NCI-H1436 treated with DMSO at 0.1 percent for 48 hours (cell line): ENCODE data around the gene SLC32A1.
A peak's percentile ranks its signal among the peaks of the same experiment; 100 is the strongest.

ENCODE experiments used
- DNase-seq: peaks from one replicate; lab custom pipeline; 2025; lab: John Stamatoyannopoulos, UW

SLC32A1 gene

DNA sequence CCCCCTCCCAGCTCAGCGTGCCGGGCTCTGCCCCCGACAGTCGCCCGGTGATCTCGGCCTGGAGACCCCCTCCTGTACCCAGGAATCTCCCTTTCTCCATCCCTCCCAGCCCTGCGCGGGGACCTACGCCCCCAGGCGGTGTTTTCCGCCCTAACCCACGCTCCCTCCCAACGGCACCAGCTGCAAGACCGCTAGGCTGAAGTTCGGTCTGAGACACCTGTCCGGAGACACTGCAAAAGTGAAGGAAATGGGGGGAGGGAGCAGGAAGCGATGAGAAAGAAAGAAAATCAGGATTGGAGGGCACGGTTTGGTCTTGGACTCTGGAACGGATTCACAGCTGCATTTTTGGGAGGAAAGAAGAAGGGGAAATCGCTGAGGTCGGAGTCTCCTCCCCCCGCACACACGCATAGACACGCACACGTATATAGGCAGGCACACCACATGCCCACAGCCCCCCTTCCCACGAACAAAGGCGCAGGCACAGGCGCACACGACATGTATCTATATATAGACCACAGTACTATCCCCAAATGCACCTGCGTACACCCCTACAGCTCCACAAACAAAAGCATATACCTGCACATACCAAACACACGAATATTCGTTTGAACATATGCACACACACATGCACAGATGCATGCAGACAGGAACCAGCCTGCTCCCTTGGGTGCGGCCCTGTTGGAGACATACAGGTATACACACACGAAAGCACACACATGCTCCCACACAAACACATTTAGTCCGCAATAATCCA lies 1.0 kb downstream of the SLC32A1 start:
- DNase-seq, result peak; percentile 41

DNA sequence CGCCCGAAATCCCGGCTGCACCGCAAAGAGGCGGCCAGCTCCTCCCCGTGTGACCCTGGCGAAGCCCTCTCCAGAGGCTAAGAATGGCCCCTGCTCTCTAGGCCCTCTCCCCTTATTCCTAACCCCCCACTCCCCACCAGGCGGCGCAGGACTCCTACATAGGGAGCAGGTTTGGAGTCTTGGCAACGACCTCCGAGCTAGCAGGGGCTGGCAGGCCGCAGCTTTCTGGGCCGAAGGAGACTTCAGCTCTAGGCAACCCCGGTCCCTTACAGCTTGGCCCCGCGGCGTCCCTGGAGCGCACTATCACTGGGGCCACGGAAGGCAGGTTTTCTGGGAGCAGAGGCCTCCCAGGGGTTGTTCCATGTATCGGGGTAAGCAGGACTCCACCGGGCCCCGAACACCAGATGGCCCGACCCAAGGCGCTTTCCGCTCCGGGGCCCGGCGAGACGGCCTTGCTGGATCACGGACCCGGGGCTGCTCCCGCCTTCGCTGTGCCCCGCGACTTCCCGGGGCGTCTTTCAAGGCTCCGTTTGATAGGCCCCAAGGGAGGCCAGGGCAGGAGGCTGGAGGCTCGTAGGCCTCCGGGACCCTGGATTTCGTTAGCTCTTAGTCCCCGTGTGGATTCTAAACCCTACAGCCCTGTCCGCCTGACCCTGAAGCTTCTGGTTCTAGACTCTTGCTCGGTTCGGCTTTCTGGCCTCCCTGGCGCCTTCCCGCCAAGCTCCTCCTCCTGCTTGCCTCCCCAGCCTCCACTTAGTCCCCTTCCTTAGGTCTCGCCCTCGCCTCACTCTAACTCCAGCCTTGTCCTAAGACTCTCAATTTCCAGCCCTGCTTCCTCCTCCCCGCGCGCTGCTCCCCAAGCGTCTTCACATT lies 1.9 kb downstream of the SLC32A1 start:
- DNase-seq, result peak; percentile 21

DNA sequence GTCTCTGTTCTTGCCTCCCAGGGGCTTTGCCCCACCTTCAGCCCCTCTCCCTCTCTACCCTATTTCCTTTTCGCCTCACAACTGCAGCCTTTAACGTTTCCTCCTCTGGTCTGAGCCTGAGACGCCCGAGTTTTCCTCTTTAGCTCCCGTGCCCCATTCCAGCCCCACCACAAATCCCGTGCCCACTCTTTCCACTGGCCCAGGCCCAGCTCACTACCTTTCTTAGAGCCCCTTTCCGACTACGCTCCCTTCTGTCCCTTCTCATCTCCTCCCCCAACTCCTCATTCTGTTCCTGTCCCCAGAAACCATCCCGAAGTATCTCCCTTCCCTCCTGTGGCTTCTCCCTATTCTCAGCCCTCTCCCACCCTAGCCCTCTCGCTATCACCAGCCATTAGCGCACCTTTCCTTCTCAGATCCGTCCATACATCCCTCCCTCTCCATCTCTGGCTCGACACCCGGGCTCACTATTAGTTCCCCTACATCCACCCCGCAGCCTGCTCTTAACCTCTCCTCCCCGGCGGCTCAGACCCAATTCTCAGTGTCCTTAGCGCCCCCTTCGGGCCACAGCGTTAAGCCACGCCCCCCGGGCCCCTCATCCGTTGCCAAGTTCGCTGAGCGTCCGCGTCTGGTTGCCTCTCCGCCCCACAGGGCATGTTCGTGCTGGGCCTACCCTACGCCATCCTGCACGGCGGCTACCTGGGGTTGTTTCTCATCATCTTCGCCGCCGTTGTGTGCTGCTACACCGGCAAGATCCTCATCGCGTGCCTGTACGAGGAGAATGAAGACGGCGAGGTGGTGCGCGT lies 2.7 kb downstream of the SLC32A1 start:
- no peak for DNase-seq

DNA sequence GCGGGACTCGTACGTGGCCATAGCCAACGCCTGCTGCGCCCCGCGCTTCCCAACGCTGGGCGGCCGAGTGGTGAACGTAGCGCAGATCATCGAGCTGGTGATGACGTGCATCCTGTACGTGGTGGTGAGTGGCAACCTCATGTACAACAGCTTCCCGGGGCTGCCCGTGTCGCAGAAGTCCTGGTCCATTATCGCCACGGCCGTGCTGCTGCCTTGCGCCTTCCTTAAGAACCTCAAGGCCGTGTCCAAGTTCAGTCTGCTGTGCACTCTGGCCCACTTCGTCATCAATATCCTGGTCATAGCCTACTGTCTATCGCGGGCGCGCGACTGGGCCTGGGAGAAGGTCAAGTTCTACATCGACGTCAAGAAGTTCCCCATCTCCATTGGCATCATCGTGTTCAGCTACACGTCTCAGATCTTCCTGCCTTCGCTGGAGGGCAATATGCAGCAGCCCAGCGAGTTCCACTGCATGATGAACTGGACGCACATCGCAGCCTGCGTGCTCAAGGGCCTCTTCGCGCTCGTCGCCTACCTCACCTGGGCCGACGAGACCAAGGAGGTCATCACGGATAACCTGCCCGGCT lies 3.4 kb downstream of the SLC32A1 start:
- no peak for DNase-seq

DNA sequence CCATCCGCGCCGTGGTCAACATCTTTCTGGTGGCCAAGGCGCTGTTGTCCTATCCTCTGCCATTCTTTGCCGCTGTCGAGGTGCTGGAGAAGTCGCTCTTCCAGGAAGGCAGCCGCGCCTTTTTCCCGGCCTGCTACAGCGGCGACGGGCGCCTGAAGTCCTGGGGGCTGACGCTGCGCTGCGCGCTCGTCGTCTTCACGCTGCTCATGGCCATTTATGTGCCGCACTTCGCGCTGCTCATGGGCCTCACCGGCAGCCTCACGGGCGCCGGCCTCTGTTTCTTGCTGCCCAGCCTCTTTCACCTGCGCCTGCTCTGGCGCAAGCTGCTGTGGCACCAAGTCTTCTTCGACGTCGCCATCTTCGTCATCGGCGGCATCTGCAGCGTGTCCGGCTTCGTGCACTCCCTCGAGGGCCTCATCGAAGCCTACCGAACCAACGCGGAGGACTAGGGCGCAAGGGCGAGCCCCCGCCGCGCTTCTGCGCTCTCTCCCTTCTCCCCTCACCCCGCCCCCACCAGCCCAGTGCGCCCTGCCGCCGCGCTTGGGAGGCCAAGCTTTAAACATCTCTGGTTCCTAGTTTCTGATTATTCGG lies 4.0 kb downstream of the SLC32A1 start:
- no peak for DNase-seq

DNA sequence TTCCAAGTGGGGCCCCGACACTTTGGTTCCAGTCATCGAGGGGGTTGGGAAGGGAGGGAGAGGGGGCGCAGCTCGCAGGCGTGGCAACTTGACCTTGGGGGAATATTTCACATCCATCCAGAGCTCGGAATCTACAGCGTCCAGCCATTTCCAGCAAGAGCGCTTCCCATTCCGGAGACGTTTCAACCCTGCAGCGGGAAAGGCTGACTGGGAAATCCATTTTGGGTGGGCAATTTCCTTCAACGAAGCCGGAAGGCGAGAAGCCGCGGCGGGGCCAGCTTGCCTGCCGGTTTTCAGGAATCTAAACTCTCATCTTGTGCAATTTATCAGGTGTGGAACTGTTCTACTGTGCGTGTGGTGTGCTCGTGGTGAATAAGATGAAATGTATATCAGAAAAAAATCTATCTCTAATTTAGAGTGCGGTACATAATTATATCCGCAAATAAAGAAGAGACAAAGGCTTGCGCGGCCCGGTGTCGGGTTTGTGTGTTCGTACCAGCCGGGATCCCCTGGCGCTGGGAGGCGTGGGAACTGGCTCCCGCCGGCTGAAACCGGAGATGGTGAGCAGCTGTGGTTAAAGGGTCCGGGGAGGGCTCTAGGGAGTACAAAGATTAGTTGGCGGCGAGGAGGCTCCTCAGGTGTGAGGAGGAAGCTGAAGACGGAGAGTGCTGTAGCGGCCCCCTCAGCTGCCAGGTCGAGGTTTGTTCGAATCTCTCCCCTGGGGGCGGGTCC lies 4.8 kb downstream of the SLC32A1 start:
- DNase-seq, result peak; percentile 66

DNA sequence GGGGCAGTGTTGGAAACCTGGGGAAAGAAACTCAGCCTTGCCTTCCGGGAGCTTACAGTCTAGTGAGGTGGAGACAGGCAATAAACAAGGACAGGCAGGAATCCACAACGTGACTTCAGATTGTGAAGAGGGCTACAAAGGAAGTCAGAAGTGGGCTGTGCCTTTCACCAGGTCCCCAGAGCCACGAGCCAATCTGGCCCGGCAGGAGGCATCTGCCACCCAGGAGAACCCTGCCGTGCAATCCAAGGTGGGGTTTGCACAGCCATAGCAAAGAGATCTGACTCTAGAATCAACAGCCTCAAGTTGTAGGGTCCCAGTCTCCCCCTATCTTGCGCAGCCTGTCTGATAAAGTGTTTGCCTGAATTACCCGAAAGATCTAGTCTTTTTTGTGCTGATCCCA lies 5.5 kb downstream of the SLC32A1 start:
- DNase-seq, result no peak

DNA sequence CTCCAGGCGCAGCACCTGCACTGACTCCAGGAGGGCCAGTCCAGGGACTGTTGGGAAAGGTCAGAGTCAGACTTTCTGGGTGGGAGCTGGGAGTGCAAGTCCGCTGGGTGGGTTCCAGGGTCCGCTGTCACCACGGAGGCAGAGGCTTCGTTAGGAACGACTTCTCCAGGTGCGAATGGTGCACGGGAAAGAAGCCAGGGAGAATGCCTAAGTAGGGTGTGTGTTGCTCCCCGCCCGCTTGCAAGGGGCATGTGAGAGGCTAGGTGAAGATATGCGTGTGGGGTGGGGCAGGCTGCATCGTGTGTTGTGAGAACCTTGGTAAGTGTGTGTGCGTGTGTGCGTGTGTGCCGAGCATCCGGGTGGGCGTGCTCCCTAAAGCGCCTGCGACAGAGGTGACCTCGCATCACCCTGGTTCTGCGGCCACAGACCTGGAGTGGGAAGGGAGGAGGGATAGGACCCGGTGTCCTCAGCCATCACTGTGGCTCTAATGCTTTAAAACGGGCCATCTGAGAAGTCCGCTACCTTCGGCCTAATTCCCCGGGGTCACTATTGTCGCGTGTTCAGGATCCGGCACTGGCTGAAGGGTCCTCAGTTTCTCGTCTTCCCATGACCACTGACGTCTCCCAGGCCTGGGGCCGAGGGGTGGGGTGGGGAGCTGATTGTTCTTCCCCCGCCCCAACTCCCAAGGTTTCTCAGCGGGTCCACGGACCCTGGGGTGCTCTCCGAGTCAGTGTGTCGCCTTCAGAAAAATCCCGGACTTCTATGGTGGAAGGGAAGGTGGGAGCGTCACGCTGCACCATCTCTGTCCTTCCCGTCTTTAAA lies 6.1 kb downstream of the SLC32A1 start:
- no peak for DNase-seq

DNA sequence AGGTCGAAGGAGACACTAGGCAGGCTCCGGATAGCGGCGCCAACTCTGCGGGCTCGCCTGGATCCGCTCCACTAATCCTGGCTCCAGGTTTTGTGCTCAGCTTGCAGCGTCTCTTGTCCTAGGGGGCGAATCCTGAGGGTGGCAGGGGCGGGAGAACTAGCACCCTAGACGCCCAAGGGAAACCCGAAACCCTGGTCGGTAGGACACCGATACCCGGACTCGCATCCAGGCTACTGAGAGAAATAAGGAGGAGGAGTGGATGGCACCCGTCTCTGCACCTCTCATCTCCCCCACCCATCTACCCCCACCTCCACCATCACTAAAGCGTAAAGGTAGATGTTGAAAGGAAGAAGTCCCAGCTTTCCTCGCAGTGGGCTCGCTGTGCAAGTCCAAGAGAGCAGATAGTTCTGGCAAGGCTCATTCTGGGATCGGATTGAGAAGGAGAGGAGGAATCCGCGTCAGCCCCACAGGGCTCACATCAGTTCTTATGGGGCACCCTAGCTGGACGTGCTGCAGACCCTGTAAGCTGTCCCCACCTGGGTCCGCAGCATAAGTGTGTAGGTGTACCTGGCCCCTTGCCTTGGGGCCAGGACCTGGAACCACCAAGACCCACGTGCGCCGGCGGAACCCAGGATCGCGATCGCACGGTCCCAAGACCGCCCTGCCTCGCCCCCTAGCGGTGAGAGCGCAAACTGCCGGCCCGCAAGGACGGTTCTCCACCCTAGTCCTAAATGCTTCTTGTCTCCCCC lies 6.9 kb downstream of the SLC32A1 start:
- DNase-seq, result peak; percentile 83

DNA sequence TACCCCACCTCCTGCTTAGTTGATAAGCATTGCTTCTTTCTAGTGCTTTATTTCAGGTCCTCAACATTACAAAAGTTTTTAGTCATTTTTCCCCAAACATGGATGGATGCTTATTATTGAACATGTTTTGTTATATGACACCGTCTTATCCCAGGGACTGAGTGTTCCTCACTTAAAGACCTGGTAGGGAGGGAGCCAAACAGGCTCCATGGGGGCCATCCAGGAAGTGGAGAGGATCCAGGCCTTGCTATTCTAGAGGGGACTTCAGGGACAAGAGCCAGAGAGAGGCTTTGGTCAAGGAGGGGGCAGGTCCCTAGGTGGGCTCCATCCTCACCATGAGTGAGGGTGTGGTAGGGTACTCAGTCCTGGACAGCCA lies 7.4 kb downstream of the SLC32A1 start:
- no peak for DNase-seq

DNA sequence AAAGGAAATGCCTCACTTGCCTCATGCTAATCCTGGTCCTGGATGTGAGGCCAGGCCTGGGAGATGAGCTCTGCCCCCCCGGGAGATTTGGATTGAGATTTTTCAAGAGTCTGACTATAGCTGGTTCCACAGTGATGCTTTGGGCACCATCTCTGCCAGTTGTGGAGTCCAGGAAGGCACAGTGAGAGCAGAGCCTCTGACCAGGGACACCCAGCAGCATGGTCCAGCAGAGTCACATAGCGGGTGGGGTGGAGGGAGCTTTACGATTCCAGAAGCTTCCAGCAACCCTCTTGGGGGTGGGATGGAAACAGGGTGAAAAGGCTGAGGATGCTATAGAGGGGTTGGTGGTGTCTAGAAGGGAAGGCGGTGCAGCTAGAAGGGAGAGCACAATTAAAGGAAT lies 8.7 kb downstream of the SLC32A1 start:
- no peak for DNase-seq

DNA sequence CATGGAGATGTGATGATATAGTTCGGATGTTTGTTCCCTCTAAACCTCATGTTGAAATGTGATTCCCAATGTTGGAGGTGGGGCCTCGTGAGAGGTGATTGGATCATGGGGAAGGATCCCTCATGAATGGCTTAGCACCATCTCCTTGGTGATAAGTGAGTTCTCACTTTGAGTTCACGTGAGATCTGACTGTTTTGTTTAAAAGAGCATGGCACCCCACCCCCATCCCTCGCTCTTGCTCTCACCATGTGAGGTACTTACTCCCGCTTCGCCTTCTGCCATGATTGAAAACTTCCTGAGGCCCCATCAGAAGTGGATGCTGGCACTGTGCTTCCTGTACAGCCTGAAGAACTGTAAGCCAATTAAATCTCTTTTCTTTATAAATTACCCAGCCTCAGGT lies 10.9 kb downstream of the SLC32A1 start:
- no peak for DNase-seq

DNA sequence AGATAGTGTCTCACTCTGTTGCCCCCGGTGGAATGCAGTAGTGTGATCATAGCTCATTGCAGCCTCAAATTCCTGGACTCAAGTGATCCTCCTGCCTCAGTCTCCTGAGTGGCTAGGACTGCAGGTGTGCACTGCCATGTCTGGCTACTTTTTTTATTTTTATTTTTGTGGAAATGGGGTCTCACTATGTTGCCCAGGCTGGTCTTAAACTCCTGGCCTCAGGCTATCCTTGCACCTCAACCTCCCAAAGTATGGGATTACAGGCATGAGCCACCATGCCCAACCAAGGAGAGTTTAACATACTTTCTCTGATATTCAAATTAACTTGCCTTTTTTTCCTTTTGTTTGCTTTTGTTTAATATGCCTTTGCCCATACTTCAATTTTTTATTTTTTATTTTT lies 13.6 kb downstream of the SLC32A1 start:
- DNase-seq, result no peak

DNA sequence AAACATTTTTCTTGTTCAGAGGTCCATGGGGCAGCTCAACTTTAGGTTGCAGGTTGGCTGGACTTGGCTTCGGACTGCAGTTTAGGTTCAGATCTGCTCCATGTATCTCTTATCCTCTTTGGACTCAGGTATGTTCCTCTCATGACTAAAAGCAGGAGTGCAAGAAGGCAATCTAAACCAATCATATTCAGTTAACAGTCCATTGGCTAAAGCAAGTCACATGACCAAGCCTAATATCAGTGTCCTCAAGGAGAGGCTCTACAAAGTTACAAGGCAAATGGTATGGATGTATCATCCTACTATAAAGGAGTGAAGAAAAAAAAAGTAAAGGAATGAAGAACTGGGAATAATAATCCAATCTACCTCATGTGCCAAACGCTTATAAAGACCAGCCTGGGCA lies 21.5 kb downstream of the SLC32A1 start:
- DNase-seq, result no peak

DNA sequence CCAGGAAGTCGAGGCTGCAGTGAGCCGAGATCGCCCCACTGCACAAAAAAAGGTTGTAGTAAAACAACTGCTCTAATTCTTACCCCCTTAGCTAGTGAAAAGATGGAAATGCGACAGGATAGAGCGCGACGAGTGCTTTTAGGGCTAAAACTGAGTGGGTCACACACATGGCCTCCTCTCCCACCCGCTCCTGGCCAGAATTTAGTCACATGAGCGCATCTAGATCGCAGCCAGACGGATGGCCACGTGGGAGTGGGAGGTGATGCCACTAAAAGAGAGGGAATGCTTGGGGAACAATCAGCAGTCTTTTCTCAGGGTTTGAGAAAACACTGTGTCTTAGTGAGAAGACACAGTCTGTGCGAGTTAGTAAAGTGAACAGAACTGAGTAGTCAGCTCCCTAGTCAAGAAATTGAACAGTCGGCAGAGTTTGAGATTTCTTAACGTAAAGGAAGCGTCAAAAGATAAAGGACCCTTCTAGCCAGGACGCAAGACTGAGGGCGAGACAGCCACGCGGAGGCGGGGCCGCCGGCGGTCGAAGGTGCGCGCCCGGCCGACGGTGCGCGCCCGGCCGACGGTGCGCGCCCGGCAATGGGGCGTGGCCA lies 23.3 kb downstream of the SLC32A1 start:
- DNase-seq, result no peak

DNA sequence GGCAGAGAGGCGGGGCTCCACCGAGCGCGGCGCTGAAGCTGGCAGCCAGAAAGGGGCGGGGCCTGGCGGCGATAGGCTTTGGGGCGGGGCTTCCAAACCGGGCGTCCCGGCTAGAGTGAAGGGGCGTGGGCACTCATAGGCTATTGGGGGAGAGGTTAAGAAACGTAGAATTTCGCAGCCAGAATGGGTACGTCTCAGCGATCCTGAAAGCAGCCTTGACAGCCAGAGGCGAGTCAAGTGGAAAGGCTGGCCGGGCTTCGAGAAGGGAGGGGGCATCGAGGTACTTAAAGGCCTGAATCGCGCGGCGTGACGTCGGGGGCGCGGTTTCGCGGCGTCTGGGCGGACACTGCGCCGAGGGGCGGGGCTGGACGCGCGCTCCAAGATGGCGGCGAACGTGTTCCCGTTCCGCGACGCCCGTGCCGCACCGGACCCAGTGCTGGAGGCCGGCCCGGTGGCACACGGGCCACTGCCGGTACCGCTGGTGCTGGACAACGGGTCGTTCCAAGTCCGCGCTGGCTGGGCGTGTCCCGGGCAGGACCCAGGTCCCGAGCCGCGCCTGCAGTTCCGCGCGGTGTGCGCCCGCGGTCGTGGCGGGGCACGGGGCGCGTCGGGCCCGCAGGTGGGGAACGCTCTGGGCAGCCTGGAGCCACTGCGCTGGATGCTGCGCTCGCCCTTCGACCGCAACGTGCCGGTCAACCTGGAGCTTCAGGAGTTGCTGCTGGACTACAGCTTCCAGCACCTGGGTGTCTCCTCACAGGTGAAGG lies 24.0 kb downstream of the SLC32A1 start, which contains the start of gene ACTR5:
Gene ACTR5, plus strand, starts transcription at position 364 of the 764 bp plus-strand sequence. Its CDS starts 19 bp downstream, at position 383.
- DNase-seq, result peak; percentile 76

DNA sequence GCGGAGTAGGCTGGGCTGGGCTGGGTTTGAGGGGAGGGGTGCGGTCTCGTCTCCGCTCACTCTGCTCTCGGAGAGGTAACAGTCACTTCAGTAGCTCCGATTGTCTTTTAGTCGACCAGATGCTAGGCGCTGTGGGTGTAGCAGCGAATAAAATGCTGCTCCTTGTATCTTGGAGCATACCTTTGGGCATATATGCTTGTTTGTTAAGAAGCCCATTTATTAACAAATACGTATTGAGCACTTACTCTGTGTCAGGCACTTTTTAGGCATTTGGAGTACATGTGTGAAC lies 24.5 kb downstream of the SLC32A1 start:
- no peak for DNase-seq

DNA sequence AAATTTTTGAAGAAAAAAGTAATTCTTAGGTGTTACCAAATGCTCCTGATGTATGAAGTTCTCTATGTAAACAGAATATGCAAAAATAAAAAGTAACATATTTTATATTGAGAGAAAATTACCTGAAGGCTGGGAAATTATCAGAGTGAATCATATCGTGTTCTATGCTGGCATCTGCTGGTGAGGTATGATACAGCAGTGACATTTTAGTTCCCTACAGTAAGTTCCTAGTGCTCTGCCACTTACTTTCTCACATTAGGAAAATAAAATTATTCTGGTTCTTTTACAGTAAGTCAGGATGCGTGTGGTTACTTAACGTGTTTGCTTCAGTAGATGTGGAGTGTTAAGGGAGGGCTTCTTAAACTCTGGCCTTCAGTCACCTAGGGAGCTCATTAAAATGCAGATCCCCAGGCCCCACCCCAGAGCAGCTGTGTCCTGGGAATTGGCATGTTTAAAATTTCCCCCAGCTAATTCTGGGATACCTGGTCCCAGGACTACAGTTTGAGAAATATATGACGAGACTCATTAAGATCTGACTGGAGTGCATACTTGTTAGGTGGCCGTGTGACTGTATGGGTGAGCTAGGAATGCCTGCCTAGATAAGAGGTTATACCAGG lies 27.2 kb downstream of the SLC32A1 start:
- no peak for DNase-seq
